CD4-positive, CD25-positive, alpha-beta regulatory T cell (primary cell): ENCODE measurements around the gene BNIP2. TPM values are rescaled to one million over a fixed set of nuclear protein-coding genes. Genes with fewer than 3 reads are reported as not detected.

Experiments
- ATAC-seq, 2 donors: fragments of 150-1000 bp; cut with Tn5 transposase; one replicate each; pipeline ENCODE4 v1.10.0; 2021; ENCODE audit warnings: low read depth in 2 of 2, moderate number of reproducible peaks in 2 of 2, moderate library complexity in 1 of 2
- DNase-seq, 3 donors: peaks; one replicate each; pipeline versions ENCODE4 v3.0.0 to v3.0.0-alpha.2; 2012 to 2022; ENCODE audit warnings: mixed read lengths in 1 of 3
- H3K27ac ChIP-seq: one replicate; pipeline ENCODE4 v1.7.0; 2013; ENCODE audit warnings: mild to moderate bottlenecking, low read length; ENCODE audit not compliant: insufficient read depth, poor library complexity, severe bottlenecking
- H3K27me3 ChIP-seq: one replicate; pipeline ENCODE4 v1.7.0; 2013; ENCODE audit warnings: low read length; ENCODE audit not compliant: control insufficient read depth, insufficient read depth
- H3K36me3 ChIP-seq: one replicate; pipeline ENCODE4 v1.7.0; 2013; ENCODE audit warnings: mild to moderate bottlenecking, low read length, moderate library complexity; ENCODE audit not compliant: control insufficient read depth, insufficient read depth
- H3K4me1 ChIP-seq: 2 replicates; pipeline ENCODE4 v1.7.0; 2013; ENCODE audit warnings: mild to moderate bottlenecking, low read length; ENCODE audit not compliant: insufficient read depth, control insufficient read depth, poor library complexity, severe bottlenecking
- H3K4me3 ChIP-seq: one replicate; pipeline ENCODE4 v1.7.0; 2013; ENCODE audit warnings: low read depth, mild to moderate bottlenecking, low read length, moderate library complexity
- H3K9me3 ChIP-seq, 2 experiments: 1 replicate in 1 of 2; 2 replicates in 1 of 2; pipeline ENCODE4 v1.7.0; 2013; ENCODE audit warnings: low read length in 2 of 2, mild to moderate bottlenecking in 1 of 2, moderate library complexity in 1 of 2; ENCODE audit not compliant: control insufficient read depth in 2 of 2
- H3K27ac Mint-ChIP-seq, 3 donors: one replicate each; pipeline ENCODE4 v1.8.0; 2020 to 2022; ENCODE audit warnings: mild to moderate bottlenecking in 3 of 3, mixed read lengths in 3 of 3, moderate library complexity in 2 of 3
- H3K27me3 Mint-ChIP-seq: one replicate; pipeline ENCODE4 v1.8.0; 2022; ENCODE audit warnings: mild to moderate bottlenecking, mixed read lengths
- H3K36me3 Mint-ChIP-seq: one replicate; pipeline ENCODE4 v1.8.0; 2020; ENCODE audit warnings: mixed read lengths
- H3K4me1 Mint-ChIP-seq, 4 donors: one replicate each; pipeline ENCODE4 v1.8.0; 2020 to 2022; ENCODE audit warnings: mixed read lengths in 4 of 4, mild to moderate bottlenecking in 1 of 4
- H3K4me3 Mint-ChIP-seq, 4 donors: one replicate each; pipeline ENCODE4 v1.8.0; 2020 to 2022; ENCODE audit warnings: mild to moderate bottlenecking in 4 of 4, mixed read lengths in 4 of 4, moderate library complexity in 3 of 4
- H3K9me3 Mint-ChIP-seq, 7 donors: one replicate each; pipeline ENCODE4 v1.8.0; 2020 to 2022; ENCODE audit warnings: mixed read lengths in 7 of 7, mild to moderate bottlenecking in 3 of 7, moderate library complexity in 2 of 7
- polyA plus RNA-seq, 4 donors: library from polyadenylated mRNA; unstranded; fragments of 300-500 nt; fragmentation: Illumina TruSeq; gene quantifications; one replicate each; pipeline ENCODE4 v1.2.3, GENCODE V29; 2021
- total RNA-seq: library from RNA; stranded (reverse); gene quantifications from one replicate; pipeline ENCODE4 v1.2.3, GENCODE V29; 2022

Gene BNIP2
- 98.8 TPM for total RNA-seq
- polyA plus RNA-seq = 100 to 1,000 TPM in 1 of 4 donors, 10 to 100 TPM in 3; 88.6 to 103 (median 93.6) TPM

DNA sequence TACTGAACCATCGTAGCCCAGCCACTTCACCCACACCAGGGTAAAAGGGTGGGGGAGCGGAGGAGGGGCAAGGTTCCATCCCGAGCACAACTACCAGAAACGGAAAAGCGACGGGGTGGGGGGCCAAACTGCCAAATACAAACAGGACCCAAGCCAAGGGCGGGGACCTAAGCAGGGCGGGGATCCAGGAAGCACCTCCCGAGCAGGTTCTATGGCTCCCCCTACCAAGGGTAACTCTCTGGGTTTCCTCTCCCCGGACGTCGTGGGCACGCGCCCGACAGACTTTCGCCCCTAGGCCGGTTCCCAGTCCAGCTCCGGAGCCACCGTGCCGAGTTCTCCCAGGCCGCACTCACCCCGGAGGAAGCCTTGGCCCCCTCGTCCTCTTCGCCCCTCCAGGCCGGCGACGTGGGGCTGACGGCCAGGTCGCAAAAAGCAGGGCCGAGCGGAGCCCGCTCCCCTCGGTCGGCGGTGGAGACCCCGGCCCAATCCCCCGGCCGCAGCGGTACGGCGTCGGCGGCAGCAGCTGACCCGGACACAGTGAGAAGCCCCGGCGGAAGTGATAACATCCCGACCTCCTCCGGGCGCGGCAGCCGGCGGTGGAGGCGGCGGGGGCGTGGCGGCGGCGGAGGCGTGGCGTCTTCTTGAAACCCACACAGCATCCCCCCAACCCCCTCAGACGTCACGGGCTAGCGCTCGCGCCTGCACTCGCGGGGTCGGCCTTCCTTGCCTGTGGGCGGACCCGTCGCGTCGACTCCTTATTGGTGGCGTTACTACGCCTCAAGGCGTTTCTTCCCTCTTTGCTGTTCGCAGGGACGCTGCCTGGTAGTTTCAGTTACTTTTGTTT lies at the start of gene BNIP2:
Gene BNIP2 (minus strand): TSS at position 539 of the 844 bp plus-strand sequence. CDS start 6,863 bp downstream, outside the sequence.
- ATAC-seq = peak; percentile 91 to 94
- Mint-ChIP-seq H3K36me3 (peaks cover 3% of the 10 kb centered on the region), H3K27me3 (no peaks in the 10 kb centered on the region), H3K4me1 (peaks cover 15 to 58% (median 39%) of the 10 kb centered on the region in 4 donors), H3K4me3 (peak within 1 kb of the TSS; percentile 96 to 100 (median 98)), H3K9me3 (no peaks in the 10 kb centered on the region), H3K27ac (peak within 1 kb of the TSS; percentile 97 to 99 (median 97))
- Histone ChIP-seq H3K9me3 (no peaks in the 10 kb centered on the region), H3K36me3 (peaks cover 6% of the 10 kb centered on the region), H3K4me3 (peak within 1 kb of the TSS; percentile 98), H3K4me1 (peaks cover 43% of the 10 kb centered on the region), H3K27ac (peak within 1 kb of the TSS; percentile 100), H3K27me3 (no peaks in the 10 kb centered on the region)
- peak; percentile 99 to 100 (median 100) for DNase-seq

DNA sequence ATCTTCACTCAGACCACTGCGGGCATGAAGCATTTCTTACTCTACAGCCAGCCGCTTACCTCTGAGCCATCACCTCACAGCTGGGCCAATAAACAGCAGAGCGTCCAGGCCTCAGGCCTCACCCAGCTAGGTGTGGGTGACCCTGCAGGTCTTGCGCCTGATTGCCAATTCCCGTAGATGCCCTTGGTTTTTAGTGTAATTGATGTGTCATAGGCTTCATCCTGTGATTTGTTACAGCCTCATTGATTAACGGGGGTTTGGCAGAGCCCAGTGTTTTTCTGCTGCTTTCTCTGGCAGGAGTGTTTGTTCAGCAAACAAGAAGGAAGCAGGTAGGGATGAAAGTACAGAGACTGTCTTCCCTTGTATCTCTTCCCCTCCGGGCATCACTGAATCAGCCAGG lies 49.6 kb upstream of the BNIP2 start:
- Histone ChIP-seq H3K4me1 (no peaks in the 10 kb centered on the region), H3K27ac (no peak overlapping the region), H3K27me3 (peaks cover 11% of the 10 kb centered on the region), H3K4me3 (no peak overlapping the region), H3K9me3 (peaks cover 4 to 7% of the 10 kb centered on the region in 2 experiments), H3K36me3 (no peaks in the 10 kb centered on the region)
- no peaks in the 10 kb centered on the region for H3K36me3 Mint-ChIP-seq
- peaks cover 22% of the 10 kb centered on the region for H3K27me3 Mint-ChIP-seq
- no peak overlapping the region for H3K27ac Mint-ChIP-seq
- H3K9me3 Mint-ChIP-seq = peaks cover 0 to 2% (median 0%) of the 10 kb centered on the region in 7 donors
- ATAC-seq = no peak
- H3K4me1 Mint-ChIP-seq = no peaks in the 10 kb centered on the region
- no peak overlapping the region for H3K4me3 Mint-ChIP-seq
- DNase-seq = no peak

DNA sequence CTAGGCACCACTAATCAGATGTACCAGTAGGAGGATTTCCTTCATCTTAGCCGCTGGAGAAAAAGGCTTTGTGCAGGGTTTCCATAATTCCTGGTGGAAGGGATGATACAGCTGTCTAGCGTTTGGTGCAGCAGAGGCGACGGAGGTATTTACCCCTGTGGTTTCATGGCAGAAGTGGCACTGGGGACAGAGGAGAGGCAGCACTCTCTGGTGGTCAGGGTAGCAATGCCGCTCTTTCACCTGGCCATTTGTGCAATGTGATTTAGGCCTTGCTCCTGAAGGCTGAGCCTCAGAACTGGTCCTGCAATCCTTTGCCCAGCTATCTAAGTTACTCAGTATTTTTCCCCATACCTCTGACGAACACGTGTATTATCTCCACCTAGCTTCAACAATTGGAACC lies 47.1 kb upstream of the BNIP2 start:
- Histone ChIP-seq H3K9me3 (no peaks in the 10 kb centered on the region), H3K27me3 (no peaks in the 10 kb centered on the region), H3K27ac (no peak overlapping the region), H3K36me3 (no peaks in the 10 kb centered on the region), H3K4me3 (no peak overlapping the region), H3K4me1 (no peaks in the 10 kb centered on the region)
- no peaks in the 10 kb centered on the region for H3K36me3 Mint-ChIP-seq
- ATAC-seq (no peak), DNase-seq (no peak)
- peaks cover 40% of the 10 kb centered on the region for H3K27me3 Mint-ChIP-seq
- no peaks in the 10 kb centered on the region for H3K9me3 Mint-ChIP-seq
- no peaks in the 10 kb centered on the region for H3K4me1 Mint-ChIP-seq
- H3K4me3 Mint-ChIP-seq = no peak overlapping the region
- H3K27ac Mint-ChIP-seq = no peak overlapping the region

- H3K9me3 ChIP-seq = no peaks in the 10 kb centered on the region
- H3K9me3 Mint-ChIP-seq = no peaks in the 10 kb centered on the region
- no peak overlapping the region for H3K4me3 Mint-ChIP-seq
- peaks cover 11% of the 10 kb centered on the region for H3K27me3 ChIP-seq
- DNase-seq = no peak
- no peak overlapping the region for H3K4me3 ChIP-seq
- H3K27ac Mint-ChIP-seq = no peak overlapping the region
- H3K4me1 ChIP-seq = no peaks in the 10 kb centered on the region
- no peak overlapping the region for H3K27ac ChIP-seq
- H3K36me3 Mint-ChIP-seq = no peaks in the 10 kb centered on the region
- H3K4me1 Mint-ChIP-seq = peaks cover 0 to 2% (median 1%) of the 10 kb centered on the region in 4 donors
- peaks cover 55% of the 10 kb centered on the region for H3K27me3 Mint-ChIP-seq
- ATAC-seq = no peak
- H3K36me3 ChIP-seq = no peaks in the 10 kb centered on the region
Measured at GRCh38 chr15:59725151-59725486, 36.0 kb upstream of the BNIP2 start.

DNA sequence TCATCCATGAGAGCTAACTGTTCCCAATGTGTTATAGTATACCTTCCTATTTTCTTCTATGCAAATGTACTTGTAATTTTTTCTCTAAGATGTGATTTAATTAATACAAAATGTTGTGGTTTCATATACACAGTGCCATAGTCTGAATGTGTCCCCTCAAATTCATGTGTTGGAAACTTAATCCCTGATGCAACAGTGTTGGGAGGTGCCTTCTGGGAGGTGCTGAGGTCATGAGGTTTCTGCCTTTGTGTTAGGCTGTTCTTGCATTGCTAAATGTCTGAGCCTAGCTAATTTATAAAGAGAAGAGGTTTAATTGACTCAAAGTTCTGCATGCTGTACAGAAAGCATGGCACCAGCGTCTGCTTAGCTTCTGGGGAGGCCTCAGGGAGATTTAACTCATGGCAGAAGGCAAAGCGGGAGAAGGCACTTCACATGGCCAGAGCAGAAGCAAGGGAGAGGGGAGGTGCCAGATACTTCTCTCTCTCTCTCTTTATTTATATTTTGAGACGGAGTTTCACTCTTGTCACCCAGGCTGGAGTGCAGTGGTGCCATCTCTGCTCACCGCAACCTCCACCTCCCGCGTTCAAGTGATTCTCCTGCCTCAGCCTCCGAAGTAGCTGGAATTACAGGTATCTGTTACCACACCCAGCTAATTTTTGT lies 34.7 kb upstream of the BNIP2 start:
- no peak for DNase-seq
- Histone ChIP-seq H3K9me3 (no peaks in the 10 kb centered on the region), H3K27ac (no peak overlapping the region), H3K36me3 (no peaks in the 10 kb centered on the region), H3K4me1 (no peaks in the 10 kb centered on the region), H3K4me3 (no peak overlapping the region), H3K27me3 (peaks cover 3% of the 10 kb centered on the region)
- no peak for ATAC-seq
- H3K27ac Mint-ChIP-seq = no peak overlapping the region
- no peaks in the 10 kb centered on the region for H3K36me3 Mint-ChIP-seq
- no peaks in the 10 kb centered on the region for H3K9me3 Mint-ChIP-seq
- H3K4me3 Mint-ChIP-seq = no peak overlapping the region
- peaks cover 0 to 2% (median 1%) of the 10 kb centered on the region in 4 donors for H3K4me1 Mint-ChIP-seq
- peaks cover 44% of the 10 kb centered on the region for H3K27me3 Mint-ChIP-seq

DNA sequence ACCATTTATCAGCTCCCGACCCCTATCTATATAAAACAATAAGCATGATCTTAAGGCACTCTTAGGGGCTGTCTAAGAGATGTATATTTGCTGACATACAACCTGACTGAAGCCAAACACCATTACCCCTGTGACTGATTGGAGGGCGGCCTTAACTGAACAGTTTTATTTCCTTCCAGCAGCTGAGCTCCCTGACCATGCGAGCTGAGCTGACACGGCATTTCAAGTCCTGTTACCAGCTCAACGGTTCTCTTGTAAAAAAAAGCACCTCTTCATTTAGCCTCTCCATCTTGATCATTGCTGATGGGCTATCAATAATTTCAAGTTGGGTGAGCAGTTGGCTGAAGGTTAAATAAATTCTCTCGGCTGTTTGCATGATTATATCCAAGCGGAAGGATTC lies 33.4 kb upstream of the BNIP2 start:
- no peaks in the 10 kb centered on the region for H3K36me3 Mint-ChIP-seq
- Histone ChIP-seq H3K27me3 (peaks cover 2% of the 10 kb centered on the region), H3K4me1 (no peaks in the 10 kb centered on the region), H3K9me3 (no peaks in the 10 kb centered on the region), H3K27ac (no peak overlapping the region), H3K4me3 (no peak overlapping the region), H3K36me3 (no peaks in the 10 kb centered on the region)
- DNase-seq (no peak), ATAC-seq (no peak)
- H3K9me3 Mint-ChIP-seq = no peaks in the 10 kb centered on the region
- H3K4me3 Mint-ChIP-seq = no peak overlapping the region
- H3K4me1 Mint-ChIP-seq = peaks cover 0 to 2% (median 1%) of the 10 kb centered on the region in 4 donors
- peaks cover 46% of the 10 kb centered on the region for H3K27me3 Mint-ChIP-seq
- no peak overlapping the region for H3K27ac Mint-ChIP-seq

GRCh38 chr15:59722037-59722436 lies 32.9 kb upstream of the BNIP2 start:
- Mint-ChIP-seq H3K9me3 (no peaks in the 10 kb centered on the region), H3K36me3 (no peaks in the 10 kb centered on the region), H3K27me3 (peaks cover 44% of the 10 kb centered on the region), H3K4me3 (no peak overlapping the region), H3K27ac (no peak overlapping the region), H3K4me1 (peaks cover 0 to 2% (median 1%) of the 10 kb centered on the region in 4 donors)
- ATAC-seq = no peak
- Histone ChIP-seq H3K9me3 (no peaks in the 10 kb centered on the region), H3K27ac (no peak overlapping the region), H3K27me3 (peaks cover 2% of the 10 kb centered on the region), H3K36me3 (no peaks in the 10 kb centered on the region), H3K4me3 (no peak overlapping the region), H3K4me1 (no peaks in the 10 kb centered on the region)
- no peak for DNase-seq
